Measurements from ENCODE around the gene KCNK7.
"Not testable (repeated sequence)": the region's sequence is repeated elsewhere in the genome, so short reads cannot be mapped to it uniquely, and the experiment has no call there.

Gene KCNK7

DNA sequence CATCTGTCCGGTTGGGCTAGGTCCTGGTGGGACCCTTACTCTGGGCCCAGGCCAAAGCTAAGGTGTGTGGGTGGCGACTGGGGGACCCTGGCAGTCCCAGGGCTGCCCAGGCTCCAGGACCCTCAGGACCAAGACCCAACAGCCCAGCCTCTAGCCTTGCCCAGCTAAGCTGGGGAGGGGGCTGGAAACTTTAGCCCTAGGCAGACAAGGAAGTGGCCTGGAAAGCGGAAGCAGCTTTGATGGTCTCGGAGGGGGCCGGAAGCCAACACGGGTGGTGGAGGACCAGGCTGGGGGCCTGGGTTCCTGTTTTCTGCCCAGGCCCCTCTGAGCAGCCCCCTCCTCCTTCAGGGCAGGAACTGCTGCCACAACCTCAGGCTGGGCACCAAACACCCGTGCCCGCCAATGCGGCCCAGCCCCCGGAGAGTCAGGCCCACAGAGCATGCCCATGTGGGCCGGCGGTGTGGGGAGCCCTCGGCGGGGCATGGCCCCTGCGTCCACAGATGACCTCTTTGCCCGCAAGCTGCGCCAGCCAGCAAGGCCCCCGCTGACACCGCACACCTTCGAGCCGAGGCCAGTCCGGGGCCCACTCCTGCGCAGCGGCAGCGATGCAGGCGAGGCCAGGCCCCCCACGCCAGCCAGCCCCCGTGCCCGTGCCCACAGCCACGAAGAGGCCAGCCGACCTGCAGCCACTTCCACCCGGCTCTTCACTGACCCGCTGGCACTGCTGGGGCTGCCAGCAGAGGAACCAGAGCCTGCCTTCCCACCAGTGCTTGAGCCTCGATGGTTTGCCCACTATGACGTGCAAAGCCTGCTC is 45.1 kb upstream of the KCNK7 start:
- in situ Hi-C loops (cut with MboI; ENCODE audit: low sequenced_read_pairs, unreplicated experiment): no loop called here
- peak; percentile 54 for DNase-seq (ENCODE audit: low spot score)
- TF ChIP-seq, protein P1, sequence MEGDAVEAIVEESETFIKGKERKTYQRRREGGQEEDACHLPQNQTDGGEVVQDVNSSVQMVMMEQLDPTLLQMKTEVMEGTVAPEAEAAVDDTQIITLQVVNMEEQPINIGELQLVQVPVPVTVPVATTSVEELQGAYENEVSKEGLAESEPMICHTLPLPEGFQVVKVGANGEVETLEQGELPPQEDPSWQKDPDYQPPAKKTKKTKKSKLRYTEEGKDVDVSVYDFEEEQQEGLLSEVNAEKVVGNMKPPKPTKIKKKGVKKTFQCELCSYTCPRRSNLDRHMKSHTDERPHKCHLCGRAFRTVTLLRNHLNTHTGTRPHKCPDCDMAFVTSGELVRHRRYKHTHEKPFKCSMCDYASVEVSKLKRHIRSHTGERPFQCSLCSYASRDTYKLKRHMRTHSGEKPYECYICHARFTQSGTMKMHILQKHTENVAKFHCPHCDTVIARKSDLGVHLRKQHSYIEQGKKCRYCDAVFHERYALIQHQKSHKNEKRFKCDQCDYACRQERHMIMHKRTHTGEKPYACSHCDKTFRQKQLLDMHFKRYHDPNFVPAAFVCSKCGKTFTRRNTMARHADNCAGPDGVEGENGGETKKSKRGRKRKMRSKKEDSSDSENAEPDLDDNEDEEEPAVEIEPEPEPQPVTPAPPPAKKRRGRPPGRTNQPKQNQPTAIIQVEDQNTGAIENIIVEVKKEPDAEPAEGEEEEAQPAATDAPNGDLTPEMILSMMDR (IDR thresholded peaks at IDR 0.05; ENCODE audit: borderline replicate concordance, control extremely low read depth, extremely low read depth, insufficient read depth, missing control alignments): no peak

DNA sequence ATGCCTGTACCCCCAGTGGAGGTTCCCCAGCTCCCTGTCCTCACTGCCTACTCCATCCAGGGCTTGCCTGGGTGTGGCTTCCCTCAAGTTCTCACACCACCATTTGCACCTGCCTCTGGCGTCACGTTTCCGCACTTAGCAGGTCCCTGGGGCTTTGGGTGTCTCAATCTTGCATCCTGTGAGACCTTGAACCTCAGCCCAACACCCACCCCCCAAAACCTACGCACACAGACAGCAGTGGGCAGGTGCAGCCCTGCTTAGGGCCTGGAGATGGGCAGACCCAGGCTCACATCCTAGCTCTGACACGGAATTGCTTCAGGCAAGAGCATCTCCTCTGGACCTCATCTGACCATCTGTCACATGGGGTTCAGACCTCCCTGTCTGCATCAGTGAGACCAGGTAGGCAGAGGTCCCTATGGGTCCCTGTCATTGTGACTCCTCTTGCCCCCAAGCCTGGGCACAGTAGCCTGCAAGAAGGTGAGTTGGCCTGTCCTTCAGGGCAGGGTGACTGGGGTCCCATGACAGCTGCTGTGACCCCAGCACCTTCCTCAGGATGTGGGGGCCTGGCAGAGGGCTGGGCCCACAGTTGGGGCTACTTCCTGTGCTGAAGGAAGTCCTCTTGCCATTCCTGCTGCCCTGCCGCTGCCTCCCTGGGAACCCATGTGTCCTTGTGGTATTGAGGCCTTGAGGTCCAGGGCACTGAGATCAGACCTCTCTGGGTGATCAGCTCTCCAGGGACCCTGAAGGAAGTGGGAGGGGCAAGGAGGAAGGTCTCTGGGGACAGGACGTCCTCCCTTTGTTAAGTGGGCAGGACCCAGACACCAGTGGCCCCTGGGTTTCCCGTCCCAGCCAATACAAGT is 44.3 kb upstream of the KCNK7 start:
- in situ Hi-C loops (cut with MboI; ENCODE audit: low sequenced_read_pairs, unreplicated experiment): no loop called here
- TF ChIP-seq, protein P1 (IDR thresholded peaks at IDR 0.05; ENCODE audit: borderline replicate concordance, control extremely low read depth, extremely low read depth, insufficient read depth, missing control alignments): no peak
- peak; percentile 81 for DNase-seq (ENCODE audit: low spot score)

DNA sequence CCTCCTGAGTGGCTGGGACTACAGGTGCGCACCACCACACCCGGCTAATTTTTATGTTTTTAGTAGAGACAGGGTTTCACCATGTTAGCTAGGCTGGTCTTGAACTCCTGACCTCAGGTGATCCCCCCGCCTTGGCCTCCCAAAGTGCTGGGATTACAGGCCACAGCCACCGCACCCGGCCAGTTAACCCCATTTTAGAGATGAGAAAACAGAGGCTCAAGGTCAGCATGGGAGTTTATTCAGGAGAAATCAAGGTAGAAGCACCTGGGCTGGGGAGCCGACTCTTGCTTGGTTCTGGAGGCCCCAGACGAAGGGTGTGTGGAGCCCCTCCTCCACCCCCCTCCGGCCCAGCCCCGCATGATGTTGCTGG is 43.6 kb upstream of the KCNK7 start:
- in situ Hi-C loops (cut with MboI; ENCODE audit: low sequenced_read_pairs, unreplicated experiment): not testable (repeated sequence)

DNA sequence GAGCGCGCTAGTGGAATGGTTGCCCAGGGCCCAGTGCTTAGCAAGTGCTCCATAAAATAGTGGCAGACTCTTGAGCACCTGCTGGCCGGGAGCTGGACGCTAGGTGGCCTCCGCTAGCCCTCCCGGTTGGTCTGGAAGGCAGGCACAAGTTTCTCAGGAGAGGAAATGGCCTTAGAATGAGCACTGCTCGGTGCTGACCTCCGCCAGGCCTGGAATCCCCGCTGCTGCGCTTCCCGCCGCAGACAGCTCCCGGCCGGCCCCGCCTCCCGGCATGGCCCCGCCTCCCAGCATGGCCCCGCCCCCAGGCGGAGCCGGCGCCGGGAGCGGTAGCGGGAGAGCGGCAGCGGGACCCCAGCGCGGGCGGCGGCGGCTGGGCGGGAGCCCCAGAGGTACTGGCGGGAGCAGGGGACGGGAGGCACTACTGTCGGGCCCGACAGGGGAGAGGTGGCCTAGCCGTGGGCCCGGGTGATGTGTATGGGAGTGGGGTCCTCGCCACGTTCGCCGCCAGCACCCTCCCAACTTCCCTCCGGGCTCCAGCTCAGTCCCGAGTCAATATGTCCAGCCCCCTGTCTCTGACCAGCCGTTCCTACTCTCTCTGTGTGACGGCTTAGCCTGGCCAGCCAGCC is 42.3 kb upstream of the KCNK7 start, which contains the start of gene SIPA1:
Gene SIPA1 (plus strand): TSS at position 308 of the 626 bp plus-strand sequence. CDS start 2,821 bp downstream, outside the sequence.
- DNase-seq (ENCODE audit: low spot score): peak; percentile 92
- TF ChIP-seq, protein P1 (IDR thresholded peaks at IDR 0.05; ENCODE audit: borderline replicate concordance, control extremely low read depth, extremely low read depth, insufficient read depth, missing control alignments): peak; percentile 36
- in situ Hi-C loops (cut with MboI; ENCODE audit: low sequenced_read_pairs, unreplicated experiment): no loop called here

More for the DNA sequence above, 43.6 kb upstream of the KCNK7 start:
- DNase-seq (ENCODE audit: low spot score): not testable (repeated sequence)

DNA sequence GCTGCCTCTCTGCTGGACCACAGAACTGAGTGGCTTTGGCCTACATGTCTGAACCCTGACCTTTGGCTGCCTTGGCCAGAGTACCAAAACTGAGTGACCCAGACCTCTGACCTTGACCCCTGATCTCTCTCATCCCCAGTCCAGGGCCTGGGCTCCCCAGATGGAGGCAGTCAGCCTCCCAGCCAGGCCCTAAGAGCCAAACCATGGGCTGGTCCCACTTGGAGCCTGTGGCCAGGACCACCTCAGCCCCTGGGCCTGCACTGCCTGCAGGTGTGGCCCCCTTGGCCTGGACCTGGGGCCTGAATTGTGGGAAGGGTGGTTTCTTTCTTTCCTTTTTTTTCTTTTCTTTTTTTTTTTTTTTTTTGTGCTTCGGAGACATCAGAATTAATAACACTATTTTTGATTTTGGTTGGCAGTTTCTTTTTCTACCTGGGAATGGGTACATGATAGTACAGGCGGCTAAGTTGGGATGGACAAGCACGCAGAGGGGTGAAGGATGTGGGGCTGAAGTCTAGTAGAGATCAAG is 41.5 kb upstream of the KCNK7 start:
- in situ Hi-C loops (cut with MboI; ENCODE audit: low sequenced_read_pairs, unreplicated experiment): no loop called here
- DNase-seq (ENCODE audit: low spot score): no peak
- TF ChIP-seq, protein P1 (IDR thresholded peaks at IDR 0.05; ENCODE audit: borderline replicate concordance, control extremely low read depth, extremely low read depth, insufficient read depth, missing control alignments): no peak

DNA sequence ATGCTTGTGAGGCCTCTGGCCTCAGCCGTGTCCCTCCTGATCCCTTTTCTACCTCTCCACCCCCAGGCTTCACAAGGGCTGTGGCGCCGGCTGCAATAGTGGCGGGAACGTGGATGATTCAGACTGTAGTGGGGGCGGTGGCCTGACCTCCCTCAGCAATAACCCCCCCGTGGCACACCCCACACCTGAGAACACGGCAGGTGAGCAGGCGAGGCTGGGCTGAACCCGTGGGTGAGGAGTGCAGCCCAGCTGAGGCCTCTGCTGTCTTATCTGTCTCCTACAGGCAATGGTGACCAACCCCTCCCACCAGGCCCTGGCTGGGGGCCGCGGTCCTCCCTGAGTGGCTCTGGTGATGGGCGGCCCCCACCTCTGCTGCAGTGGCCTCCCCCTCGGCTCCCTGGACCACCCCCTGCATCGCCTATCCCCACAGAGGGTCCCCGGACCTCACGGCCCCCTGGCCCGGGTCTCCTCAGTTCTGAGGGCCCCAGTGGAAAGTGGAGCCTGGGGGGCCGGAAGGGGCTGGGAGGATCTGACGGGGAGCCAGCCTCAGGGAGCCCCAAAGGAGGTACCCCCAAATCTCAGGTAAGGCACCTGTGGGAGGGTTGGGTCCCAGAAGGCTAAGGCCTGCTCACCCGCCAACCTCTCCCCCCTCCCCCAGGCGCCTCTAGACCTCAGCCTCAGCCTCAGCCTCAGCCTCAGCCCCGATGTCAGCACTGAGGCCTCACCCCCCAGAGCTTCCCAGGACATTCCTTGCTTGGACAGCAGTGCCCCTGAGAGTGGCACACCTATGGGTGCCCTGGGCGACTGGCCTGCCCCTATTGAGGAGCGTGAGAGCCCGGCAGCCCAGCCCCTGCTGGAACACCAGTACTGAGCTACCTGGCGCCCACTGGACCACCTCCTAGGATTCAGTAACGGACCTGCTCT is 40.8 kb upstream of the KCNK7 start:
- TF ChIP-seq, protein P1 (IDR thresholded peaks at IDR 0.05; ENCODE audit: borderline replicate concordance, control extremely low read depth, extremely low read depth, insufficient read depth, missing control alignments): no peak
- no peak for DNase-seq (ENCODE audit: low spot score)
- in situ Hi-C loops (cut with MboI; ENCODE audit: low sequenced_read_pairs, unreplicated experiment): no loop called here
